ENCODE measurements around the gene MOCS3.

DNA sequence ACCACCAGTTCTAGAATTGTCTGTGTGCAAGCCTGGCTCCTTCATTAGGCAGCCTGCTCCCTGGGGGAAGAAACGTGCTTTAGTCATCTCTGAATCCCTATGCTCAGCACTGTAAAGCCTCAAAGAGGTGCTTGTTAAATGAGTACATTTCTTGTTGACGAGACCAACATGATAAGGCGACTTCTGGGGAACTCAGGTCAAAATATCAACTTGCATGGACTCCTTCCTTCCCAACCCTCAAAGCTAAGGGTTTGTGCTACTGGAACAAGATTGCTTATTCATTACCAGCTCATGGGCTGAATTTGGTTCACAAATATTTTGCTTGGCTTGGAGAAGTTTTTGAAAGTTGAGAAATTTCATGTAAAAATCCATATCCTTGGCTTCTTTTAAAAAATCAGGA lies 53.7 kb downstream of the MOCS3 start:
- no peak for TF ChIP-seq POLR2AphosphoS5 (IDR thresholded peaks at IDR 0.05)
- TF ChIP-seq, protein P1, sequence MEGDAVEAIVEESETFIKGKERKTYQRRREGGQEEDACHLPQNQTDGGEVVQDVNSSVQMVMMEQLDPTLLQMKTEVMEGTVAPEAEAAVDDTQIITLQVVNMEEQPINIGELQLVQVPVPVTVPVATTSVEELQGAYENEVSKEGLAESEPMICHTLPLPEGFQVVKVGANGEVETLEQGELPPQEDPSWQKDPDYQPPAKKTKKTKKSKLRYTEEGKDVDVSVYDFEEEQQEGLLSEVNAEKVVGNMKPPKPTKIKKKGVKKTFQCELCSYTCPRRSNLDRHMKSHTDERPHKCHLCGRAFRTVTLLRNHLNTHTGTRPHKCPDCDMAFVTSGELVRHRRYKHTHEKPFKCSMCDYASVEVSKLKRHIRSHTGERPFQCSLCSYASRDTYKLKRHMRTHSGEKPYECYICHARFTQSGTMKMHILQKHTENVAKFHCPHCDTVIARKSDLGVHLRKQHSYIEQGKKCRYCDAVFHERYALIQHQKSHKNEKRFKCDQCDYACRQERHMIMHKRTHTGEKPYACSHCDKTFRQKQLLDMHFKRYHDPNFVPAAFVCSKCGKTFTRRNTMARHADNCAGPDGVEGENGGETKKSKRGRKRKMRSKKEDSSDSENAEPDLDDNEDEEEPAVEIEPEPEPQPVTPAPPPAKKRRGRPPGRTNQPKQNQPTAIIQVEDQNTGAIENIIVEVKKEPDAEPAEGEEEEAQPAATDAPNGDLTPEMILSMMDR (IDR thresholded peaks at IDR 0.05), result no peak
